CD4-positive, alpha-beta T cell treated with Interleukin-6 for 4 hours (primary cell): ENCODE results near the gene RS1.
A peak's percentile ranks its signal among the peaks of the same experiment; 100 is the strongest.

Source experiments
- DNase-seq: peaks from one replicate; pipeline ENCODE4 v3.0.0-alpha.2; 2020; ENCODE audit warnings: mixed read lengths

RS1 gene

GRCh38 chrX:18672008-18672407 lies at the start of gene RS1:
Gene RS1, minus strand, starts transcription at chrX:18672108. Its CDS starts 40 bp downstream, at chrX:18672068.
- DNase-seq = no peak

DNA sequence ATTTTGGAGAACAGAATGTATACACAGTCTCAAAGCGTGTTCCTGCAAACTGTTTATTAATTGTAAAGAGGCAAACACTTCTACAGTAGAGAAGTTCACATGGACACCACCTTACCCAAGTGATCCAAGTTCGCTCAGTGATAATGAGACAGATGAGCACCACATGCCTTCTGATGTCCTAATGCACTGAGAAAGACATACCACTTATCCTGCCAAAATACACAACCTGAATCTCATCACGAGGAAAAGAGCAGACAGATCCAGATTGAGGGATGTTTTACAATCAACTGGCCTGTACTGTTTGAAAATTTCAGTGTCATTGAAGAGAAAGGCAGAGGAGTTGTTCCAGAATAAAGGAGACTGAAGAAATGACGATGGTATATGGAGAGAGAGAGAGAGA lies 47.9 kb upstream of the RS1 start:
- DNase-seq = no peak

GRCh38 chrX:18714910-18715309 lies 43.0 kb upstream of the RS1 start:
- DNase-seq = no peak

DNA sequence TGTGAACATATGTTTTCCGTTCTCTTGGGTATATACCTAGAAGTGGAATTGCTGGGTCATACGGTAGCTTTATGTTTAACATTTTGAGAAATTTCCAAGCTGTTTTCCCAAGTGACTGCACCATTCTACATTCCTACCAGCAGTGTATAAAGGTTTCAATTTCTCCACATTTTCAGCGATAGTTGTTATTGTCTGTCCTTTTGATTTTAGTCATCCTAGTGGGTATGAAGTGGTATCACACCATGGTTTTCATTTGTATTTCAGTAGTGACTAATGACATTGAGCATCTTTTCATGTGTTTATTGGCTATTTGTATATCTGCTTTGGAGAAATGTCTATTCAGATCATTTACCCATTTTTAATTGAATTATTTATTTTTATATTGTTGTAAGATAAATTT lies 37.9 kb upstream of the RS1 start:
- DNase-seq = no peak

GRCh38 chrX:18707426-18708049 lies 35.6 kb upstream of the RS1 start, which contains the start of gene PPEF1:
Gene PPEF1, plus strand, starts transcription at chrX:18707645. Its CDS starts 136 bp downstream, at chrX:18707781.
- no peak for DNase-seq

- DNase-seq = no peak
These were observed 30.7 kb upstream of the RS1 start for GRCh38 chrX:18702362-18703195.

DNA sequence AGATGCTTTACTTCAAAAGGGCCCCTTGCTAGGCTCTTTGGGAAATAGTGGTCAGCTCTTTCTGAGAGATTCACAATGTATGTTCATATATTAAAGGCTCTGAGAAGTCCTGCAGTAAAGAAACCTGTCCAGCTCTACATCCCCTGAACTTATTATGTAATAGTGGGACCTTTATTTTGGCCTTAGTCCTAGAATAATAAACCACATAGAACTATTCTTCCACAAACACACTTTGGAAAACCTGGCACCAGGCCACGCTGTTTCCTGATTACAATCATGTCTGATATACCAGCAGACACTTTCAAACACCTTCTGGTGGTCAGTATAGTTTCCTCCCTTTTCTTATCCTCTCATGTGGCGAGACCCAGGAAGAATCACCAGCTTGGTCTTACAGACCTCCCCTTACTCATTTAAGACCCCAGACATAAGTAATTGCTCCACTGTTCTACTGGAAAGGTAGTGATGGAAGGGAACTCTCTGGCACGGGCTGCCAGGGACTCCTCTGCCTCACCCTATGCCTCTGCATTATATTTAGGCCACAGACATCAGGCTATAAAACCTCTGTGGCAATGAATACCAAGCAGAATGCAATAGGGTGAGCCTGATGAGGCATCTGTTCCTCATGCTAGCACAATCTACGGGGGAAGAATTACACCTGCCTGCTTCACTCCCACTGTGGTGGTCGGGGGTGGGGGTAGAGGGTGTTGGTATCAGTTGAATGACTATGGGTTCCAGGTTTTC lies 29.9 kb upstream of the RS1 start:
- no peak for DNase-seq

- no peak for DNase-seq
These were observed 27.1 kb upstream of the RS1 start for GRCh38 chrX:18698737-18699650.

DNA sequence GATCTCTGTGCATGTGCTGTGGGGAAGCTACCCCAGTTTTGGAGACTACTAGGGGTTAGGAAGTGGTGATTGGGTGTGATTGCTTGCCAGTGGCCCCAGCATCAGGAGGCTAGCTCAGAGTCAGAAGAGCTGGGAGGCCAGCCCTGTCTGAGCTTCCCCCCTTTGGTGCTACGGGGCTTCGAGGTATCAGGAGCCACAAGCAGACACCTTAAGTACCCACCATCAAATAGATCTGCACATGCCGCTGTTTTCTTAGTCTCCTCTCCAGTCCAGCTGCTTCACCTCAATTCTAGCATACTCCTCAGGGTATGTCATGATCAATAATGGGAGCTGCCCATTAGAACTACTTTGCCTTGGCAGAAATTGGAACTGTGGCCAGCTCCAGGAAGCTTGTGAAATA lies 24.7 kb upstream of the RS1 start:
- no peak for DNase-seq

DNA sequence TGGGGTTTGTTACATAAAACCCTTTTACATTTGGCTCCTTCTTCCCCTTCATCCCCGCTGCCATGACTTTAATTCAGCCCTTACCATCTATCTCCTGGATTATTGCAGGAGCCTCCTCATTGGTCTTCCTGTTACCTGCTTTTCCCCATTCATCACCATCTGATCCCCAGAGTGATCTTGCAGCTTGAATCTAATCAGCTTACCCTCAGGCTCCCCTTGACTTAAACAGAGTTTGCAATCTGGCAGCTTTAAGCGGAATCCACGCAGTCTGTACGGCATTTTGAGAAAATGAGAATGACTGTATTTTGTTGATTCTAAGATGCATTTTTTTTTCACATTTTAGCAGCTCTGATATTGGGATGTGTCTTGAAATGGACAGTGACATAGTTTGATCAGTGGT lies 20.6 kb upstream of the RS1 start:
- no peak for DNase-seq

GRCh38 chrX:18691431-18691830 lies 19.5 kb upstream of the RS1 start:
- DNase-seq = no peak

- no peak for DNase-seq
These were observed 16.1 kb upstream of the RS1 start for GRCh38 chrX:18687856-18688495.

GRCh38 chrX:18682979-18683387 lies 11.1 kb upstream of the RS1 start:
- DNase-seq = no peak

DNA sequence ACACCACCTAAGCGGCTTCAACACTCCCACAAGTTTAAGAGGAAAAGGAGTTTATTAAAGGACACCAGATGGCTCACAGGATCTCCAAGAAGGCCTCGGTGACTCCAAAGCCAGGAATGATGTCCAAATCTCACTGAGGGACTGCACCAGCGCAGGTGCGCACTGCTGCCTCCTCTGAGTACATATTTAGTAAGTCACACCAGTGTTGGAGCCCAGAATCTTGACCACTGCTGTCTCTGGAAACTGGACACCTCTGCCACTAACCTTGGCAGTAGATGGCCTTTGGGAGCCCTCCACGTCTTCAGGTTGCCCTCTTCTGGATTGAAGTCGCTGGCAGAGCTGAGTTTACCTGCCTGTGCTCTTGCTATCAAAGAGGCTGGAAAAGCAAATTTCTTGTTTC lies 10.1 kb upstream of the RS1 start:
- DNase-seq = no peak

DNA sequence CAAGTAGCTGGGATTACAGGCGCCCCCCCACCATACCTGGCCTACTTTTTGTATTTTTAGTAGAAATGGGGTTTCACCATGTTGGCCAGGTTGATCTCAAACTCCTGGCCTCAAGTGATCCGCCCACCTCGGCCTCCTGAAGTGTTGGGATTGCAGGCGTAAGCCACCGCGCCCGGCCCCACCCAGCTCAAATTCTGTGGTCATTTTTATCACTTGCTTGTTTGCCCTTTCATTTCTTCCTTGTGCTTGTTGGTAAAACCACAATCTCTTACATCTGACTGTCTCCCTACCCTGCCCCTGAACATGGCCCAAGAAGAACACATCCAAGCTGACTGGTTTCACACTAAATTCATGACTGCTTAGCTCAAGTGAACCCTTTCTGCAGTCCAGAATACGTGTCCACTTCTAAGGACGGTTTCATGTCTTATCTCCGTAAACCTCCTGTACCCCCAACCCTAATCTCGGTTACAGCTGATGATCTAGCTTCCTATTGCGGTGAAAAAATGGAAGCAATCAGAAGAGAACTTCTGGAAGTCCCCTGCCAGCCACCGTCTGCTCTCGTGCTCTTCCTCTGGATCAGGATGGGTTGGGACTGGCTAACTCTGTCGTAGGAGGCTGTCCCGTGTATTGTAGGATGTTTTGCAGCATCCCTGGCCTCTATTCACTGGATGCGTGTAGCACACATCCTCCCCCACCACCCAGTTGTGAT lies 5.4 kb upstream of the RS1 start:
- DNase-seq = no peak

GRCh38 chrX:18676470-18676869 lies 4.6 kb upstream of the RS1 start:
- no peak for DNase-seq

GRCh38 chrX:18676050-18676449 lies 4.1 kb upstream of the RS1 start:
- DNase-seq = no peak

DNA sequence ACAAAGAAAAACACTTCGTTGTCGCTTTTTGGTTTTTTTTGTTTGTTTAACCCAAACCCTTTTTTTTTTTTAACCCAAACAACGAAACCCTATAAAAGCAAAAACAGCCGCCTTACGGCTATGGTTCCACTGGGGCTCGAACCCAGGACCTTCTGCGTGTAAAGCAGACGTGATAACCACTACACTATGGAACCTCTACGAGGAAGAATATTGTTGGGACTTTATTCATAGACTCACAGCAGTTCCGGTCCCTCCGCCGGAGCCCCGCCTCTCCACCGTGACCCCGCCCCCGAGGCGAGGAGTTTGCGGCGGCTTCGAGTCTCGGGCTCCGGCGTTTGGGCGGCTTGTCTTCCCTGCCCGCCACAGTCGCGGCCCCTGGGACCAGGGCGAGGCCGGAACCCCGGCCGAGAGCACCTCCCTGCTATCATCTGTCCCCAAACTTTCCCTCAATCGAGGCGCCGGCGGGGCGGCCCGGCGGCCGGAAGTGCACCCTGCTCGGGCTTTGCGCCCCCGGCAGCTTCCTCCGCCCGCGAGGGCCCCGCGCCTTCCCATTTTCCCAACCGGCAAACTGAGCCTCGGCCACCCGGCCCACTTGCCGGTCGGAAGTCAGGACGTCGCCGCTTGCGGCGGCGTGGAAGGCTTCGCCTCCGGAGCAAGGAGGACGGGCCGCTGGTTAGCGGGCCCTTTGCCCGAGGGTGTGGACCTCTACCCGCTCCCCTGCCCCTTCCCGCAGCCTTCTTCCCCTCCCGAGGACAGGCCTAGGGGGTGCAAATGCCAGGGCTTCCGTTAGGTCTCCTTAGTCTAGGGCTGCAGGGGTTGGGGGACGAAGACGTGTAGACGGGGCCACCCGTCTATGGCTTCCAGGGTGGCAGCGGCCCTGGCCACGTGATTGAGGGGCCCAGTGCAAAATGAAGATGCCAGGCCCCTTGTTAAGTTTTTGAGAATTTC lies 3.2 kb upstream of the RS1 start:
- peak; percentile 82 for DNase-seq

DNA sequence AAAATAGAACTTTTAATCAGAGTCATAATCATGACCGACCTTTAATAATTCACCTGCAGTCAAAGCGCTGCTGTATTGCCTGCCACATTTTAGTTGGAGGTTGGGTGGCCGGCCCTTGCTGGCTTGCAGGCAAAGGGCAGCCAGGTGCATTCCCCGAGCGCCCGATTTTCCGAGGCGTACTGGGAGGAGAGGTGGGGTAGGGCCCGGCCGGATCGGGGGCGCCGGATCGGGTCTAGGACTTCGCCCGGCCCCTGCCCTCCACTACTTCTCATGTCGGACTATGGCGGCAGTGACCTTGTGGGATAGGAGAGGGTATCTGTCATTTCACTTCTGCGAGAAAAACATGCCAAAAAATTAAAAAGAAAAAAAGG lies 2.5 kb upstream of the RS1 start:
- peak; percentile 13 for DNase-seq
